ENCODE measurements around the gene RAP1GDS1. TPM values are rescaled to one million over a fixed set of nuclear protein-coding genes. Genes with fewer than 3 reads are reported as not detected.

The RAP1GDS1 gene
- total and polyA plus RNA-seq, 2 of the 4 experiments (the other 2 are of a cell fraction): 29.0 to 85.1 TPM

DNA sequence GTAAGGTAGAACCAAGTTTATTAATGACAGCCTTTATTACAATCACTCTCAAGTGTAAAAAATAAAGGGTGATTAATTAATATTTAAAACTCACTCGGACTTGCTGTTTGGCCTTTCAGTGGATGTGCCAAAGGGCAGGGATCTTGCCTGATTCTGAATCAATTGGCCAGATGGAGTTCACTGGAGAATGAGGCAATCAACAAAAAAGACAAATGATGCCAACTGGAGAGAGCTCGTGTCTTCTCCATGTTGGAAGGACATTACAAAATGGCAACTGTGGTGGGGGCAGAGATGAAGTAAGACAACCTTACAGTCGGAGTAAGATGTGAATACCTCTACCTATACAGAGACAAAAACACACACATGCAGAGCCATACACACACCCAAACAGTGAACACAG is 209.2 kb downstream of the RAP1GDS1 start:
- no CpG with 5 or more reads among the region's 3 CpGs for WGBS, 2 experiments (ENCODE audit: extremely low coverage in 2 of 2, insufficient read length in 1 of 2)
- Histone ChIP-seq H3K23ac (ENCODE audit: low read depth, low read length) (no peak overlapping the region), H3K4me1 (ENCODE audit: control insufficient read depth, insufficient read depth, low read length) (peaks cover 10% of the 10 kb centered on the region), H2BK5ac (ENCODE audit: low read depth, low read length, poor library complexity, severe bottlenecking) (no peak overlapping the region), H2BK20ac (ENCODE audit: low read depth, low read length) (no peak overlapping the region), H2AK9ac (replicated peaks; ENCODE audit: low read depth, low read length, poor library complexity) (no peak overlapping the region), H3K36me3 (ENCODE audit: control insufficient read depth, insufficient read depth, low read length) (peaks cover 21% of the 10 kb centered on the region), H2BK120ac (ENCODE audit: low read depth, low read length) (no peak overlapping the region), H3K14ac (replicated peaks; ENCODE audit: low read depth, low read length) (no peak overlapping the region), H3K56ac (ENCODE audit: extremely low read depth, insufficient read depth, low read length) (no peak overlapping the region), H3K9me1 (ENCODE audit: insufficient read depth, low read length) (peaks cover 12% of the 10 kb centered on the region), H3K27me3 (ENCODE audit: control insufficient read depth, insufficient read depth, low read length) (no peaks in the 10 kb centered on the region), H3K4me2 (ENCODE audit: low read depth, low read length) (no peak overlapping the region), H2BK15ac (ENCODE audit: low read depth, low read length) (no peak overlapping the region), H4K5ac (ENCODE audit: low read depth, low read length) (no peak overlapping the region), H4K8ac (ENCODE audit: low read depth in 2 of 2, low read length in 2 of 2) (no peak overlapping the region), H3K9ac (ENCODE audit: low read depth, low read length) (no peak overlapping the region), H3K4me3 (ENCODE audit: insufficient read depth, low read depth, low read length) (no peak overlapping the region), H4K91ac (ENCODE audit: insufficient read depth, low read depth, low read length) (no peak overlapping the region), H4K20me1 (ENCODE audit: insufficient read depth, low read length) (no peaks in the 10 kb centered on the region), H3K79me1 (ENCODE audit: low read depth in 1 of 2, low read length in 2 of 2) (peaks cover 0 to 18% of the 10 kb centered on the region in 2 experiments; a peak in 2 of 4 replicates), H3K4ac (ENCODE audit: low read depth, low read length) (no peak overlapping the region), H2AFZ (replicated peaks; ENCODE audit: low read length, poor library complexity) (no peak overlapping the region), H3K27ac (ENCODE audit: insufficient read depth, low read length) (no peak overlapping the region), H3K18ac (ENCODE audit: low read depth, low read length) (no peak overlapping the region), H2AK5ac (ENCODE audit: low read depth, low read length) (no peak overlapping the region), H3K9me3 (ENCODE audit: control insufficient read depth, insufficient read depth, low read length) (no peaks in the 10 kb centered on the region)
- dilution Hi-C loops (cut with HindIII; ENCODE audit: low sequenced_read_pairs, unreplicated experiment): no loop called here
- ATAC-seq (ENCODE audit: low read depth) (no peak), DNase-seq (no peak)
- CTCF ChIA-PET: no interaction called here
- TF ChIP-seq RCOR1 (IDR thresholded peaks at IDR 0.05; ENCODE audit: insufficient replicate concordance, low read length) (no peak), RAD21 (IDR thresholded peaks at IDR 0.05; ENCODE audit: low read length) (no peak), POLR2A (IDR thresholded peaks at IDR 0.05; ENCODE audit: low read depth, low read length) (no peak), MXI1 (IDR thresholded peaks at IDR 0.05; ENCODE audit: borderline replicate concordance, low read depth, low read length) (no peak), FOS (IDR thresholded peaks at IDR 0.05; ENCODE audit: low read depth, low read length) (no peak), RFX5 (IDR thresholded peaks at IDR 0.05; ENCODE audit: low read depth, low read length) (no peak), CEBPB (IDR thresholded peaks at IDR 0.05; ENCODE audit: low read depth, low read length) (no peak), MAZ (IDR thresholded peaks at IDR 0.05; ENCODE audit: borderline replicate concordance, low read depth, low read length) (no peak), BHLHE40 (IDR thresholded peaks at IDR 0.05; ENCODE audit: low read depth, low read length) (no peak), SMC3 (IDR thresholded peaks at IDR 0.05; ENCODE audit: low read depth, low read length) (no peak), CHD1 (IDR thresholded peaks at IDR 0.05; ENCODE audit: low read depth, low read length) (no peak), MAFK (IDR thresholded peaks at IDR 0.05; ENCODE audit: low read depth, low read length) (no peak), NFE2L2 (IDR thresholded peaks at IDR 0.05; ENCODE audit: low read depth, low read length) (no peak)
- TF ChIP-seq, protein P1, sequence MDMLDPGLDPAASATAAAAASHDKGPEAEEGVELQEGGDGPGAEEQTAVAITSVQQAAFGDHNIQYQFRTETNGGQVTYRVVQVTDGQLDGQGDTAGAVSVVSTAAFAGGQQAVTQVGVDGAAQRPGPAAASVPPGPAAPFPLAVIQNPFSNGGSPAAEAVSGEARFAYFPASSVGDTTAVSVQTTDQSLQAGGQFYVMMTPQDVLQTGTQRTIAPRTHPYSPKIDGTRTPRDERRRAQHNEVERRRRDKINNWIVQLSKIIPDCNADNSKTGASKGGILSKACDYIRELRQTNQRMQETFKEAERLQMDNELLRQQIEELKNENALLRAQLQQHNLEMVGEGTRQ (IDR thresholded peaks at IDR 0.05; ENCODE audit: low read depth, low read length): no peak
- TF ChIP-seq, protein P2, sequence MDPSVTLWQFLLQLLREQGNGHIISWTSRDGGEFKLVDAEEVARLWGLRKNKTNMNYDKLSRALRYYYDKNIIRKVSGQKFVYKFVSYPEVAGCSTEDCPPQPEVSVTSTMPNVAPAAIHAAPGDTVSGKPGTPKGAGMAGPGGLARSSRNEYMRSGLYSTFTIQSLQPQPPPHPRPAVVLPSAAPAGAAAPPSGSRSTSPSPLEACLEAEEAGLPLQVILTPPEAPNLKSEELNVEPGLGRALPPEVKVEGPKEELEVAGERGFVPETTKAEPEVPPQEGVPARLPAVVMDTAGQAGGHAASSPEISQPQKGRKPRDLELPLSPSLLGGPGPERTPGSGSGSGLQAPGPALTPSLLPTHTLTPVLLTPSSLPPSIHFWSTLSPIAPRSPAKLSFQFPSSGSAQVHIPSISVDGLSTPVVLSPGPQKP (IDR thresholded peaks at IDR 0.05; ENCODE audit: borderline replicate concordance, low read depth, low read length): no peak
- TF ChIP-seq, protein P3, sequence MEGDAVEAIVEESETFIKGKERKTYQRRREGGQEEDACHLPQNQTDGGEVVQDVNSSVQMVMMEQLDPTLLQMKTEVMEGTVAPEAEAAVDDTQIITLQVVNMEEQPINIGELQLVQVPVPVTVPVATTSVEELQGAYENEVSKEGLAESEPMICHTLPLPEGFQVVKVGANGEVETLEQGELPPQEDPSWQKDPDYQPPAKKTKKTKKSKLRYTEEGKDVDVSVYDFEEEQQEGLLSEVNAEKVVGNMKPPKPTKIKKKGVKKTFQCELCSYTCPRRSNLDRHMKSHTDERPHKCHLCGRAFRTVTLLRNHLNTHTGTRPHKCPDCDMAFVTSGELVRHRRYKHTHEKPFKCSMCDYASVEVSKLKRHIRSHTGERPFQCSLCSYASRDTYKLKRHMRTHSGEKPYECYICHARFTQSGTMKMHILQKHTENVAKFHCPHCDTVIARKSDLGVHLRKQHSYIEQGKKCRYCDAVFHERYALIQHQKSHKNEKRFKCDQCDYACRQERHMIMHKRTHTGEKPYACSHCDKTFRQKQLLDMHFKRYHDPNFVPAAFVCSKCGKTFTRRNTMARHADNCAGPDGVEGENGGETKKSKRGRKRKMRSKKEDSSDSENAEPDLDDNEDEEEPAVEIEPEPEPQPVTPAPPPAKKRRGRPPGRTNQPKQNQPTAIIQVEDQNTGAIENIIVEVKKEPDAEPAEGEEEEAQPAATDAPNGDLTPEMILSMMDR (conservative IDR thresholded peaks at IDR 0.05; ENCODE audit: low read depth, low read length): no peak
- POLR2A ChIA-PET (ENCODE audit: unreplicated experiment): no interaction called here
- BruUV-seq (replicated peaks): no TSS peak
- intact Hi-C loops (cut with micrococcal nuclease): no loop called here
- in situ Hi-C loops (cut with MboI; ENCODE audit: low sequenced_read_pairs): loop anchor here (25.0 kb wide), 2 partner anchors 417 to 592 kb away; no protein-coding TSS in a partner anchor

Measured in IMR-90 (cell line).